Kidney (tissue), 14 donors: ENCODE measurements around the gene COL4A2. TPM values are rescaled to one million over a fixed set of nuclear protein-coding genes. Genes with fewer than 3 reads are reported as not detected.

ENCODE experiments used
- DNase-seq, 5 donors: peaks; one replicate each; pipeline ENCODE4 v3.0.0-alpha.2; 2013 to 2020
- FAIRE-seq: peaks from 2 replicates; lab custom pipeline; 2012; peaks lifted over from hg19 to GRCh38; lab: Jason Lieb, UNC
- H3K27ac ChIP-seq, 2 donors: one replicate each; pipeline ENCODE4 v1.7.0; 2013; ENCODE audit warnings: low read depth in 2 of 2, low read length in 2 of 2, inconsistent platforms in 1 of 2
- H3K27me3 ChIP-seq: one replicate; pipeline ENCODE4 v1.7.1; 2013; ENCODE audit warnings: low read length, inconsistent platforms; ENCODE audit not compliant: control insufficient read depth, insufficient read depth
- H3K36me3 ChIP-seq, 3 donors: one replicate each; pipeline versions ENCODE4 v1.7.0 to v1.7.1; 2013; ENCODE audit warnings: low read length in 3 of 3, control low read depth in 1 of 3, inconsistent platforms in 1 of 3; ENCODE audit not compliant: insufficient read depth in 3 of 3, control insufficient read depth in 2 of 3
- H3K4me1 ChIP-seq, 3 donors: one replicate each; pipeline versions ENCODE4 v1.7.0 to v1.7.1; 2013; ENCODE audit warnings: low read length in 3 of 3, inconsistent platforms in 1 of 3, low read depth in 1 of 3; ENCODE audit not compliant: control insufficient read depth in 2 of 3, insufficient read depth in 2 of 3
- H3K4me3 ChIP-seq, 3 donors: one replicate each; pipeline versions ENCODE4 v1.7.0 to v1.8.1; 2013; ENCODE audit warnings: low read length in 3 of 3, control low read depth in 1 of 3, inconsistent platforms in 1 of 3
- H3K9ac ChIP-seq, 3 donors: one replicate each; pipeline versions ENCODE4 v1.7.0 to v1.7.1; 2013; ENCODE audit warnings: low read length in 3 of 3, control low read depth in 1 of 3, inconsistent platforms in 1 of 3
- H3K9me3 ChIP-seq, 3 donors: one replicate each; pipeline versions ENCODE4 v1.7.0 to v1.7.1; 2013; ENCODE audit warnings: low read length in 3 of 3, control low read depth in 1 of 3, inconsistent platforms in 1 of 3; ENCODE audit not compliant: control insufficient read depth in 2 of 3, insufficient read depth in 1 of 3
- CTCF ChIP-seq: IDR thresholded peaks from 3 replicates; pipeline ENCODE4 v1.5.1; 2012; ENCODE audit warnings: mild to moderate bottlenecking, moderate library complexity, borderline replicate concordance; ENCODE audit not compliant: insufficient read depth; ENCODE audit errors: extremely low read depth
- intact Hi-C: fragments of 100-400 bp; cut with DNase I; formaldehyde crosslinking; loops from one replicate; pipeline ENCODE4 v1.11.1; 2022
- polyA plus RNA-seq: library from polyadenylated mRNA; stranded (reverse); fragments of 350-450 nt; fragmentation: Illumina TruSeq; extraction: RNeasy Lipid Tissue Mini Kit (QIAGEN cat#74804); gene quantifications from one replicate; pipeline ENCODE4 v1.2.3, GENCODE V29; 2014; ENCODE audit warnings: low read depth, low replicate concordance; ENCODE audit not compliant: insufficient read depth
- total RNA-seq: library from RNA; stranded (reverse); fragmentation: NEBNext Ultra II Directional; extraction: Animal tissue kit (Norgen Biotek cat#: 25700); gene quantifications from one replicate; pipeline ENCODE4 v1.2.1, GENCODE V29; 2021
- donor health status: control.
- donor health status: control.
- donor health status: control.
- donor health status: control.
- donor health status: control.
- donor health status: DM: yes; HTN: yes; CAD: no.
- donor health status: Normal renal cell carcinoma (clear cell type).

Gene COL4A2
- total and polyA plus RNA-seq, 2 donors from 2014 or later = 126 to 265 TPM

- H3K27me3 ChIP-seq = no peaks in the 10 kb centered on the region
These were observed 172.1 kb downstream of the COL4A2 start for GRCh38 chr13:110479215-110479545.

GRCh38 chr13:110479648-110480047 lies 172.6 kb downstream of the COL4A2 start:
- Histone ChIP-seq H3K27me3 (no peaks in the 10 kb centered on the region), H3K36me3 (peaks cover 10 to 69% (median 29%) of the 10 kb centered on the region in 3 donors), H3K9ac (no peak overlapping the region), H3K27ac (no peak overlapping the region), H3K4me1 (no peaks in the 10 kb centered on the region), H3K9me3 (no peaks in the 10 kb centered on the region), H3K4me3 (no peak overlapping the region)
- TF ChIP-seq CTCF = no peak
- FAIRE-seq (no peak), DNase-seq (peak in 1 of 5 donors; percentile 88)
- intact Hi-C loops = no loop called here

More at GRCh38 chr13:110479215-110479545, 172.1 kb downstream of the COL4A2 start:
- intact Hi-C loops = no loop called here
- Histone ChIP-seq H3K4me1 (no peaks in the 10 kb centered on the region), H3K36me3 (peaks cover 14 to 68% (median 30%) of the 10 kb centered on the region in 3 donors), H3K9me3 (no peaks in the 10 kb centered on the region), H3K4me3 (no peak overlapping the region), H3K27ac (no peak overlapping the region), H3K9ac (no peak overlapping the region)
- DNase-seq = peak in 1 of 5 donors; percentile 73
- TF ChIP-seq CTCF = no peak
- FAIRE-seq = no peak

GRCh38 chr13:110480161-110480560 lies 173.1 kb downstream of the COL4A2 start:
- no peak for TF ChIP-seq CTCF
- Histone ChIP-seq H3K9ac (no peak overlapping the region), H3K9me3 (no peaks in the 10 kb centered on the region), H3K27me3 (no peaks in the 10 kb centered on the region), H3K36me3 (peaks cover 6 to 64% (median 24%) of the 10 kb centered on the region in 3 donors), H3K4me3 (no peak overlapping the region), H3K27ac (no peak overlapping the region), H3K4me1 (no peaks in the 10 kb centered on the region)
- FAIRE-seq (no peak), DNase-seq (peak in 1 of 5 donors; percentile 16)
- intact Hi-C loops = no loop called here
